Measurements from ENCODE around the gene MUC5AC.
A peak's percentile ranks its signal among the peaks of the same experiment; 100 is the strongest.

MUC5AC gene

DNA sequence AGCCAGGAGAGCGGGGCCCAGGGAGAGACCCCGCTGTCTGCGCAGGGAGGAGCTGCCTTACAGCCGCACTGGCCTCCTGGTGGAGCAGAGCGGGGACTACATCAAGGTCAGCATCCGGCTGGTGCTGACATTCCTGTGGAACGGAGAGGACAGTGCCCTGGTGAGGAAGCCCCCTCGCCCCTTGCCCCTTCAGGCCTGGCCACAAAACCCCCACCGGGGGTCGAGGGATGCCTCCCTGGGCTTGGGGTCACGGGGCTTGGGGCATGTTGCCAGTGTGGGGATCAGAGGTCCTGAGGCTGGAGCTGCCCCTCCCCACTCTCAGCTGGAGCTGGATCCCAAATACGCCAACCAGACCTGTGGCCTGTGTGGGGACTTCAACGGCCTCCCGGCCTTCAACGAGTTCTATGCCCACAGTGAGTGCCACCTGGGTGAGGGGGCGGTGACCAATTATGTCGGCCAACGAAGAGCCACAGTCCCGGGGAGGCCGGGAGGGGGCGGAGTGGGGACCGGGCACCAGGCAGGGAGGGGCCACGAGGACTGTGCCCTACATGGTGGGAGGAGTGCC, 69.3 kb downstream of the MUC5AC start:
- TF ChIP-seq, protein P1, sequence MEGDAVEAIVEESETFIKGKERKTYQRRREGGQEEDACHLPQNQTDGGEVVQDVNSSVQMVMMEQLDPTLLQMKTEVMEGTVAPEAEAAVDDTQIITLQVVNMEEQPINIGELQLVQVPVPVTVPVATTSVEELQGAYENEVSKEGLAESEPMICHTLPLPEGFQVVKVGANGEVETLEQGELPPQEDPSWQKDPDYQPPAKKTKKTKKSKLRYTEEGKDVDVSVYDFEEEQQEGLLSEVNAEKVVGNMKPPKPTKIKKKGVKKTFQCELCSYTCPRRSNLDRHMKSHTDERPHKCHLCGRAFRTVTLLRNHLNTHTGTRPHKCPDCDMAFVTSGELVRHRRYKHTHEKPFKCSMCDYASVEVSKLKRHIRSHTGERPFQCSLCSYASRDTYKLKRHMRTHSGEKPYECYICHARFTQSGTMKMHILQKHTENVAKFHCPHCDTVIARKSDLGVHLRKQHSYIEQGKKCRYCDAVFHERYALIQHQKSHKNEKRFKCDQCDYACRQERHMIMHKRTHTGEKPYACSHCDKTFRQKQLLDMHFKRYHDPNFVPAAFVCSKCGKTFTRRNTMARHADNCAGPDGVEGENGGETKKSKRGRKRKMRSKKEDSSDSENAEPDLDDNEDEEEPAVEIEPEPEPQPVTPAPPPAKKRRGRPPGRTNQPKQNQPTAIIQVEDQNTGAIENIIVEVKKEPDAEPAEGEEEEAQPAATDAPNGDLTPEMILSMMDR (IDR thresholded peaks at IDR 0.05; ENCODE audit: extremely low read depth, missing control alignments): no peak
- DNase-seq (ENCODE audit: low spot score): peak; percentile 36

DNA sequence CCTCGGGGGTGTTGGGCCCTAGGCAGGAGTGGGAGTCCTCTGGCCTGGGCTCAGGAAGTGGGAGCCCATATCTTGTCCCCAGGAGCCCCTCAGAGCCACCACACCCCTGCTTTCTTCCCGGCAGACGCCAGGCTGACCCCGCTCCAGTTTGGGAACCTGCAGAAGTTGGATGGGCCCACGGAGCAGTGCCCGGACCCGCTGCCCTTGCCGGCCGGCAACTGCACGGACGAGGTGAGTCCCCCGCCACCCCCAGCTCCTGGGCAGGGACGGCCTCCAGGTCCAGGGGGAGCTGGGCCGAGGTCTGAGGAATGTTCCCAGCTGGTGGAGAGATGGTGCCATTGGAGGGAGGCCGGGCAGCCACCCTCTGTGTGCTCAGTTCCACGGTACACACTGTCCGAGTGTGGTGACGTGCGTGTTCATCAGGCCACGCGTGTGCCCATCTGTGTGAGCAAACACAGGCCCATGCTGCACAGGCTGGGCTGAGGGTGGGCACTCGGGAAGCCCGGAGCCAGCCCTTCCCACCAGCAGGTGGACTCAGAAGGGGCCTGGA, 69.9 kb downstream of the MUC5AC start:
- DNase-seq (ENCODE audit: low spot score): peak; percentile 43
- TF ChIP-seq, protein P1 (IDR thresholded peaks at IDR 0.05; ENCODE audit: extremely low read depth, missing control alignments): no peak

DNA sequence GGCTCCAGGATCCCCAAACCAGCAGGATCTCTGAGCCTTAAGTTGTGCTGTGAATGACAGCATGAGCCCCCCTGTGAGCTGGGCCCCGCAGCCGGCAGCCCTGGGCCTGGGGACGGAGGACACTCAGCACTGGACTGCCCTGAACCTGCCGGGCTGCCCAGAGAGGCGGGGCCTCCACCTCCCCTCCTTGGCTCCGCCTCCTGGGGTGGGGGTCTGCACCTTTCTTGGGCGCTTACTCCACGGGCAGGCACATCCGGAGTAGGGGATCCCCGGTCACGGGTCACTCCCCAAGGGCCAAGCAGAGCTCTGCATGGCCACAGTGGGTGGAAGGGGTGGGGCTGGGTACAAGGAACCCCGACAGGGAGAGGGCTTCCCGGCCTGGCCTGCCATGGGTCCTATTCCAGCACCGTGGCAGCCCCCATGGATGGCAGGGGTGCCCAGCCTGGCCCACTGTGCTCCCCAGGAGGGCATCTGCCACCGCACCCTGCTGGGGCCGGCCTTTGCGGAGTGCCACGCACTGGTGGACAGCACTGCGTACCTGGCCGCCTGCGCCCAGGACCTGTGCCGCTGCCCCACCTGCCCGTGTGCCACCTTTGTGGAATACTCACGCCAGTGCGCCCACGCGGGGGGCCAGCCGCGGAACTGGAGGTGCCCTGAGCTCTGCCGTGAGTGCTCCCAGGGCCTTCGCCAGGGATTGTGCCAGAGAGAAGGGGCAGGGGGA, 70.5 kb downstream of the MUC5AC start:
- no peak for DNase-seq (ENCODE audit: low spot score)
- TF ChIP-seq, protein P1 (IDR thresholded peaks at IDR 0.05; ENCODE audit: extremely low read depth, missing control alignments): no peak

DNA sequence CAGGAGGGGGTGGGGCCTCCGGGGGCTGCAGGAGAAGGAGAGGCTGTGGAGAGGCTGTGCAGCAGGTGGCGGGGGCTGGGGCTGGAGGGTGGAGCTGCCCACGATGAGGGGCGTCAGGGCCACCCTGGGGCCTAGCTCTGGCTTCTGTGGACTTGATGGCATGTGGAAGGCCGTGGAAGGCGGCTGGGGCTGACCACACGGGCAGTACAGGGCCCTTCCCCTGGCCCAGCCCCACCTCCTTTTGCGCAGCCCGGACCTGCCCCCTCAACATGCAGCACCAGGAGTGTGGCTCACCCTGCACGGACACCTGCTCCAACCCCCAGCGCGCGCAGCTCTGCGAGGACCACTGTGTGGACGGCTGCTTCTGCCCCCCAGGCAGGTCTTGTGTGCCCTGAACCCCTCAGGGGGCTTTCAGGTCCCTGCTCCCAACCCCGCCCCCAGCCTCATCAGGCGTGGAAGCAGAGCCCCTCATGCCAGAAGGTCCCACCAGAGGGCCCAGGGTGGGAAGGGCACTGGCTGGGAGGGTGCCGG, 71.2 kb downstream of the MUC5AC start:
- peak; percentile 43 for DNase-seq (ENCODE audit: low spot score)
- TF ChIP-seq, protein P1 (IDR thresholded peaks at IDR 0.05; ENCODE audit: extremely low read depth, missing control alignments): no peak

DNA sequence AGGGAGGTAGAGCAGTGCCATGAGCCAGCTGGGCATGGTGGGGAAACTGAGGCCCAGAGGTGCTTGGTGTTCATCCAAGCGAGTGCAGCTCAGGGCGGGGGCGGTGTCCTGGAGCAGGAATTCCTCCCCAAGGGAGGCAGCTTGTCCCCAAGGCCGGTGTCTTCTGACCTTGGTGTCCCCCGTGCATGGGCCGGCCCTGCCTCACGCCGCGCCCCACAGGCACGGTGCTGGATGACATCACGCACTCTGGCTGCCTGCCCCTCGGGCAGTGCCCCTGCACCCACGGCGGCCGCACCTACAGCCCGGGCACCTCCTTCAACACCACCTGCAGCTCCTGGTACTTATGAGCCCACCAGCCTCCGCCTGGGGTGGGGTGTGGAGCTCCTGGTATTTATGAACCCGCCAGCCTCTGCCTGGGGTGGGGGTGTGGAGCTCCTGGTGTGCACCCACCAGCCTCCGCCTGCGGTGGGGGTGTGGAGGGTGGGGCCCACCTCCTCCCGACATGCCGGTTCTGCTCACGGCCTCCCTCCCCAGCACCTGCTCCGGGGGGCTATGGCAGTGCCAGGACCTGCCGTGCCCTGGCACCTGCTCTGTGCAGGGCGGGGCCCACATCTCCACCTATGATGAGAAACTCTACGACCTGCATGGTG, 71.8 kb downstream of the MUC5AC start:
- peak; percentile 34 for DNase-seq (ENCODE audit: low spot score)
- TF ChIP-seq, protein P1 (IDR thresholded peaks at IDR 0.05; ENCODE audit: extremely low read depth, missing control alignments): no peak

DNA sequence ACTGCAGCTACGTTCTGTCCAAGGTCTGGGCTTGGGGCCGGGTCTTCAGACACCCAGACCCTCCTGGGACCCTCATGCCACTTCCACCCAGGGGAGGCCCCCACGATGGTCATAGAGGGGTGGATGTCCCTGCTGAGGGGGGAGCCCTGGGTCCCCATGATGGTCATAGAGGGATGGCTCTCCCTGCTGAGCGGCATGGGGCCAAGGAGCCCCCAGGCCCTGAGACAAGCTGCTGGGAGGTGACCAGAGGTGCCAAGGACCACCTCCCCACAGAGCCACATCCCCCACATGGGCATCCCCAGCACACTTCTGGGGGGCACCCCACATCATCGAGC, 72.3 kb downstream of the MUC5AC start:
- DNase-seq (ENCODE audit: low spot score): peak; percentile 41
- TF ChIP-seq, protein P1 (IDR thresholded peaks at IDR 0.05; ENCODE audit: extremely low read depth, missing control alignments): no peak
